GM12878 (cell line): Measurements from ENCODE around the gene GFAP. TPM values are rescaled to one million over a fixed set of nuclear protein-coding genes. Genes with fewer than 3 reads are reported as not detected.

Experiments used
- ATAC-seq: fragments of 200-7000 bp; cut with Tn5 transposase; 3 replicates; pipeline ENCODE4 v1.9.1; 2020; ENCODE audit warnings: mild to moderate bottlenecking, moderate library complexity
- BruUV-seq: library from RNA; stranded (reverse); fragments of 400-500 nt; replicated peaks from 2 replicates; lab custom pipeline; 2021; lab: Mats Ljungman, UMichigan
- CTCF ChIA-PET: fragments of 300-600 bp; sonication (Branson Sonifier 250); formaldehyde crosslinking; extraction: SDS; loops from one replicate; lab custom pipeline; 2021; ENCODE audit warnings: inconsistent platforms; lab: Yijun Ruan, JAX
- POLR2A ChIA-PET: fragments of 350-600 bp; formaldehyde crosslinking; extraction: SDS; loops from one replicate; lab custom pipeline; 2021; ENCODE audit warnings: inconsistent platforms; lab: Charles Lee
- RAD21 ChIA-PET: fragments of 300-600 bp; sonication (Branson Sonifier 250); formaldehyde crosslinking; loops from one replicate; lab custom pipeline; 2023; ENCODE audit warnings: antibody characterized with exemption; ENCODE audit not compliant: unreplicated experiment; lab: Charles Lee
- SMC1A ChIA-PET: fragments of 300-600 bp; sonication (Branson Sonifier 250); formaldehyde crosslinking; loops from one replicate; lab custom pipeline; 2023; ENCODE audit not compliant: unreplicated experiment, uncharacterized antibody; lab: Charles Lee
- DNase-seq: peaks from one replicate; pipeline ENCODE4 v3.0.0-alpha.2; 2011; ENCODE audit warnings: low read depth, low spot score
- FAIRE-seq: peaks from 3 replicates; lab custom pipeline; 2011; peaks lifted over from hg19 to GRCh38; lab: Jason Lieb, UNC
- H2AFZ ChIP-seq: 2 replicates; pipeline ENCODE4 v1.6.0; 2011; ENCODE audit warnings: low read depth, low read length, control low read depth; ENCODE audit not compliant: control insufficient read depth
- H3K27ac ChIP-seq: 2 replicates; pipeline ENCODE4 v1.5.1; 2011; ENCODE audit warnings: control low read depth; ENCODE audit not compliant: control insufficient read depth, insufficient read depth
- H3K27me3 ChIP-seq, 2 experiments: replicated peaks in 1 of 2; 2 replicates each; pipeline versions ENCODE4 v1.6.0 to v1.6.1; 2011; ENCODE audit warnings: low read length in 1 of 2; ENCODE audit not compliant: control insufficient read depth in 2 of 2, insufficient read depth in 2 of 2
- H3K36me3 ChIP-seq, 2 experiments: 2 replicates each; pipeline ENCODE4 v1.5.1; 2011; ENCODE audit warnings: low read length in 1 of 2; ENCODE audit not compliant: control insufficient read depth in 2 of 2, insufficient read depth in 2 of 2
- H3K4me1 ChIP-seq: 2 replicates; pipeline ENCODE4 v1.6.1; 2011; ENCODE audit warnings: mild to moderate bottlenecking, low read length, moderate library complexity, mixed read lengths; ENCODE audit not compliant: control insufficient read depth, insufficient read depth
- H3K4me2 ChIP-seq: 2 replicates; pipeline ENCODE4 v1.6.0; 2011; ENCODE audit warnings: control low read depth; ENCODE audit not compliant: control insufficient read depth, insufficient read depth
- H3K4me3 ChIP-seq: fragments of 200-600 bp; sonication (generic); 2 replicates; pipeline ENCODE4 v1.5.1; 2016
- H3K79me2 ChIP-seq: 2 replicates; pipeline ENCODE4 v1.6.0; 2011; ENCODE audit warnings: low read length; ENCODE audit not compliant: control insufficient read depth, insufficient read depth
- H3K9ac ChIP-seq: 2 replicates; pipeline ENCODE4 v1.8.0; 2011; ENCODE audit warnings: low read length, control low read depth, mixed read lengths; ENCODE audit not compliant: control insufficient read depth, insufficient read depth
- H3K9me3 ChIP-seq: replicated peaks from 3 replicates; pipeline ENCODE4 v1.5.1; 2011; ENCODE audit warnings: mild to moderate bottlenecking, low read length; ENCODE audit not compliant: control insufficient read depth, insufficient read depth
- H4K20me1 ChIP-seq: 2 replicates; pipeline ENCODE4 v1.6.0; 2011; ENCODE audit not compliant: control insufficient read depth, insufficient read depth
- CUX1 ChIP-seq: IDR thresholded peaks from 2 replicates; pipeline ENCODE4 v1.6.1; 2012; ENCODE audit warnings: improper control_type of control experiment, low read depth, low read length; ENCODE audit not compliant: insufficient replicate concordance
- EP300 ChIP-seq, 2 experiments: fragments of 150-350 bp in 1 of 2; IDR thresholded peaks; 2 replicates each; pipeline ENCODE4 v1.6.1; 2011 to 2012; ENCODE audit warnings: low read depth in 2 of 2, low read length in 2 of 2, borderline replicate concordance in 1 of 2, improper control_type of control experiment in 1 of 2, inconsistent platforms in 1 of 2; ENCODE audit not compliant: control insufficient read depth in 1 of 2
- FOS ChIP-seq: IDR thresholded peaks from 3 replicates; pipeline ENCODE4 v1.6.1; 2011; ENCODE audit warnings: borderline replicate concordance; ENCODE audit not compliant: insufficient read length; ENCODE audit errors: extremely low read depth
- HDGF ChIP-seq: fragments of 450-650 bp; IDR thresholded peaks from 2 replicates; pipeline ENCODE4 v1.6.1; 2016; ENCODE audit warnings: antibody characterized with exemption
- IRF3 ChIP-seq: fragments of 450-650 bp; IDR thresholded peaks from 2 replicates; pipeline ENCODE4 v1.6.1; 2014; ENCODE audit warnings: mild to moderate bottlenecking
- NFYB ChIP-seq: IDR thresholded peaks from 2 replicates; pipeline ENCODE4 v1.6.1; 2011; ENCODE audit warnings: low read depth, mild to moderate bottlenecking, low read length, improper control_type of control experiment, moderate library complexity; ENCODE audit not compliant: insufficient read depth
- POLR2A ChIP-seq: IDR thresholded peaks from 2 replicates; pipeline ENCODE4 v1.6.1; 2011; ENCODE audit warnings: low read depth, mild to moderate bottlenecking, low read length
- POU2F2 ChIP-seq: IDR thresholded peaks from 3 replicates; pipeline ENCODE4 v1.6.1; 2011; ENCODE audit warnings: low read depth, mild to moderate bottlenecking, low read length, borderline replicate concordance
- REST ChIP-seq: IDR thresholded peaks from 2 replicates; pipeline ENCODE4 v1.6.1; 2012; ENCODE audit warnings: mild to moderate bottlenecking, low read depth, low read length
- SIX5 ChIP-seq: IDR thresholded peaks from 2 replicates; pipeline ENCODE4 v1.6.1; 2011; ENCODE audit warnings: mild to moderate bottlenecking, low read depth, low read length, moderate library complexity; ENCODE audit not compliant: severe bottlenecking
- SMAD5 ChIP-seq: IDR thresholded peaks from 2 replicates; pipeline ENCODE4 v1.6.1; 2016; ENCODE audit warnings: antibody characterized with exemption, low read depth
- SRF ChIP-seq, 2 experiments: IDR thresholded peaks; 2 replicates each; pipeline ENCODE4 v1.6.1; 2011; ENCODE audit warnings: low read depth in 2 of 2, low read length in 2 of 2, mild to moderate bottlenecking in 1 of 2, moderate library complexity in 1 of 2
- WGBS: methylation state at CpG from one replicate; pipeline ENCODE4 v1.1.6; 2016; ENCODE audit warnings: low lambda C conversion rate; ENCODE audit not compliant: insufficient replicate concordance, insufficient coverage; ENCODE audit errors: missing lambda C conversion rate; 5-methylcytosine and 5-hydroxymethylcytosine counted together
- in situ Hi-C: fragments of 300-500 bp; cut with MboI; formaldehyde crosslinking; loops from 9 replicates; pipeline ENCODE4 v1.14.3; 2018; ENCODE audit warnings: mixed read lengths
- intact Hi-C: fragments of 100-400 bp; cut with micrococcal nuclease; formaldehyde crosslinking; loops from one replicate; pipeline ENCODE4 v1.14.2; 2022; ENCODE audit not compliant: unreplicated experiment
- polyA plus RNA-seq, 11 experiments: library from polyadenylated mRNA; depleted of rRNA in 4 of 11; unstranded in 6 of 11; stranded (reverse) in 5 of 11; fragments of >200 nt; fragmentation: Nextera tagmentation in 4 of 11; fragmentation: Illumina TruSeq in 1 of 11; extraction: Ambion mirVana in 4 of 11; extraction: Trizol in 1 of 11; gene quantifications; 1 replicate in 1 of 11; 2 replicates in 10 of 11; pipeline versions ENCODE4 v1.2.1 to v1.2.3, GENCODE V29; 2011 to 2016; ENCODE audit warnings: inconsistent platforms in 2 of 11, missing spikeins in 2 of 11, low read depth in 1 of 11
- total RNA-seq, 4 experiments: library from RNA; depleted of rRNA in 3 of 4; stranded (reverse); fragments of >200 nt in 3 of 4; fragmentation: Illumina TruSeq in 1 of 4; extraction: Trizol in 1 of 4; gene quantifications; 2 replicates each; pipeline versions ENCODE4 v1.2.1 to v1.2.3, GENCODE V29; 2013 to 2021

Gene GFAP
- total and polyA plus RNA-seq, 10 of the 15 experiments (the other 5 are each of a cell fraction or from before 2014, with no cell fraction given), result 0.04 to 0.25 TPM; not detected in 8

GRCh38 chr17:44904001-44904984, 11.0 kb downstream of the GFAP start:
- SMC1A ChIA-PET, result no interaction called here
- Histone ChIP-seq H3K79me2 (no peaks in the 10 kb centered on the region), H3K36me3 (no peaks in the 10 kb centered on the region), H3K9ac (no peak overlapping the region), H4K20me1 (no peaks in the 10 kb centered on the region), H3K4me3 (no peak overlapping the region), H3K27me3 (no peaks in the 10 kb centered on the region), H3K4me1 (peaks cover 3% of the 10 kb centered on the region; the same call in 1 of the 2 replicates), H2AFZ (no peak overlapping the region), H3K4me2 (no peak overlapping the region), H3K27ac (no peak overlapping the region), H3K9me3 (no peaks in the 10 kb centered on the region)
- BruUV-seq, result no TSS peak
- ATAC-seq, result no peak
- intact Hi-C loops, result no loop called here
- RAD21 ChIA-PET, result interaction anchor here (1.1 kb wide), 1 partner anchor 16 kb away, joined by 5 read pairs; no protein-coding TSS in a partner anchor
- POLR2A ChIA-PET, result no interaction called here
- no peak for FAIRE-seq
- WGBS, result 63% methylated on average over 35 of the region's 35 CpGs
- CTCF ChIA-PET, result interaction anchor here (0.6 to 3.6 kb wide), 3 partner anchors 16 to 231 kb away, joined by 3 to 15 read pairs (median 3); partner anchors contain the start of gene ACBD4
- in situ Hi-C loops, result no loop called here
- DNase-seq, result no peak
- TF ChIP-seq SRF (IDR thresholded peaks at IDR 0.05; ENCODE audit: low read depth in 2 of 2, low read length in 2 of 2) (no peak), SIX5 (no peak), REST (no peak), EP300 (IDR thresholded peaks at IDR 0.05; ENCODE audit: borderline replicate concordance in 1 of 2, control insufficient read depth in 1 of 2, low read depth in 2 of 2, low read length in 2 of 2) (no peak), CUX1 (no peak), POU2F2 (no peak), NFYB (no peak), HDGF (no peak), FOS (no peak), POLR2A (no peak), SMAD5 (no peak), IRF3 (no peak)
